HTERT RPE-1 (cell line): ENCODE results near the gene NODAL.

Source experiments
- in situ Hi-C: fragments of 300-500 bp; cut with MboI; formaldehyde crosslinking; loops from 4 replicates; pipeline ENCODE4 v1.14.3; 2020; ENCODE audit warnings: low sequenced_read_pairs

NODAL gene

GRCh38 chr10:70396140-70396539, 45.3 kb downstream of the NODAL start:
- in situ Hi-C loops = no loop called here

- in situ Hi-C loops = no loop called here
Observed at GRCh38 chr10:70391654-70392053, 49.8 kb downstream of the NODAL start.
